CD4-positive, alpha-beta T cell treated with Interferon alpha-2 for 1 hour (primary cell): ENCODE results near the gene PRRC1.
"Not testable (repeated sequence)": the region's sequence is repeated elsewhere in the genome, so short reads cannot be mapped to it uniquely, and the experiment has no call there.

ENCODE experiments used
- DNase-seq, 2 donors: peaks; one replicate each; pipeline ENCODE4 v3.0.0-alpha.2; 2020 to 2022

PRRC1 gene

GRCh38 chr5:127549551-127549950, 32.1 kb downstream of the PRRC1 start:
- DNase-seq = no peak

DNA sequence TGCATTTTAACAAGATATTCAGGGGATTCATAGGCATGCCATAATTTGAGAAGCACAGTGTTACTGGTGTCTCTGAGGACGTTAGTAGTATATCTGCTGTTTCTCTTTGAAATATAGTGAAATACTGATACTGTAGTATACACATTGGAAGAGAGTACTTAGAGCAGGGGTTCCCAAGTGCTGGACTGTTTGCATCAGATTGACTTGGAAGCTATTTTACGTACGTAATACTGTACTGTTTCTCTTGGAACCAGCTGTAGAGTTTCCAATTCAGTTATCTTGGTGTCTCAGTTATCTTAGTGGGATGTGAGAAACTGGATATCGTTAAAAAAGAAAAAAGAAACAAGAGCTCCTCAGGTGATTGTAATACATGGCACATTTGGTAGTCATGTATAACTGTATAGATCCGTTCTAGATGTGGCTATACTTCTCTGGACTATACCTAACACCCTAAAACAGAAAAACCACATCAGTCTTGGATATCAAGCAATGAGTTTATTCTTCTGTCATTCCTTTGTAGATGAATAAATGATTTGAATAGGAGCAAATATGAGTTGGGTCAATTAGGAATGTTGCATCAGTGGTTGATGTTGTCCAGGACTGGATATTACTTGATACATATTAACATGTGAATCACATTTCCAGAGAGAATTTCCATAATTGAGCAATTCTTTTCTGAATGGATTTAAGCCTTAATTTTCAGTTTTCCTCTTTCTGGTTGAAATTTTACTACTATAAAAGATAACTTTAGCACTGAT, 33.4 kb downstream of the PRRC1 start:
- DNase-seq = no peak

- no peak for DNase-seq
Measured at GRCh38 chr5:127551410-127552041, 34.1 kb downstream of the PRRC1 start.

DNA sequence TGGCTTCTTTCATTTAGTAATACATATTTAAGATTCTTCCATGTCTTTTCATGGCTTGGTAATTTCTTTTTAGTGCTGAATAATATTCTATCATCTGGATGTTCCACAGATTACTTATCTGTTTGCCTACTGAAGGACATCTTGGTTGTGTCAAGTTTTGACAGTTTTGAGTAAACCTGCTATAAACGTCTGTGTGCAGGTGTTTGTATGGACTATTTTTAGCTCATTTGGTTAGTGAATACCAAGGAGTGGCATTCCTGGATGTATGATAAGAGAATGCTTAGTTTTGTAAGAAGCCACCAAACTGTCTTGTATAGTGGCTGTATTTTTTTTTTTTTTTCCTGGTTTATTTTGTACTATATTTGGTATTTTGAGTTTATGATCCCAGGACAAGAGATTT, 38.4 kb downstream of the PRRC1 start:
- DNase-seq = no peak

- no peak for DNase-seq
Measured at GRCh38 chr5:127556609-127557334, 39.3 kb downstream of the PRRC1 start.

DNA sequence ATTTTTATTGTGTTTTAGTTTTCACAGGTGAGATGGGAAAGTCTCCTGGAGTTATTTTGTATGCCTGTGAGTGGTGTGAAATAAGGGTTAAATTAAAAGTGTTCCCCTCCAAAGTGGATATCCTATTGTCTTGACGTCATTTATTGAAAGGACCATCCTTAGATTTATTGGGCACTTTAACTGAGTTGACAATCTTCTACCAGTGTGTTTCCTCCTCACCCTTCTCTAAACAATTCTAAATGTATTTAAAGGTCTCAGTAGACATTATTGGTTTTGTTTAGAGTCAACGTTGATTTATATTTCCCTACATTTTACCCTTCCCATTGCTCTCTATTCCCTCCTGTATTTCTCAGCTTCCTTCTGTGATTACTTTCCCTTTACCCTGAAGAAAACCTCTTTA, 40.8 kb downstream of the PRRC1 start:
- no peak for DNase-seq

DNA sequence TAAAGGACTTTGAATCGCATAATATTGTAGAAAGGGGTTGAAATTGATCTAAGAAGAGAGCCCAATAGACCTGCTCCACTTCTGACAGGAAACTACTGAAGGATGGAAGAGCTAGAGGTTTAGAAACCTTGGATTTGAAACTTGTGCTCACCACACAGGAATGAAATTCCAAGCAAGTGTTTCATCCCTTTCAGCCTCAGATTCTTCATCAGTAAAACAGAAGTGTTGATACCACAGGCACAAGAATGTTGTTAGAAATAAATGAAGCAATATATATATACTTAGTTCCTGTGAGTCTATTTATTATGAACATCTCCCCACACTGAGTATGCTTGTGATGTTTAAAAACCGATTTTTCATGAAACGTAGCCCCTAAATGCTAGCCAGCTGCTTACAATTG, 43.8 kb downstream of the PRRC1 start:
- DNase-seq = no peak

- DNase-seq = no peak
Measured at GRCh38 chr5:127562252-127562651, 44.8 kb downstream of the PRRC1 start.

DNA sequence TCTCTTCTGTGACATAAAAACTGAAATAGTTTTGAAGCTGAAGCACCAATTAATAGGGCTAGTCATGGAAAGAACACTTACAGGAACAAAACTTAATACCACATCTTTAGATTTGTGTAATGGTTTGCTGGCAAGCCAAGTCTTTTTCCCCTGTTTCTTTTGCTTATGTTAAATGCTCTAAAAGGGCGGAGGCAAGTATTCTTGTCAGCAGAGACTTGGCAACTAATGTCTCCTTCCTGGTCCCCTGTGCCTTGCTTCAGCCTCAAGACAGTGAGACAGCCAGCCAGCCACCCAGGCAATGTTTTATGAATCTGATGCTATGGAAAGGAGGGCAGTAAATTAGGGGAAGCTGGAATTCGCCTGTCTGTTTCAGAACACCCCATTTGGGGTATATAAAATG, 45.7 kb downstream of the PRRC1 start:
- DNase-seq = no peak

DNA sequence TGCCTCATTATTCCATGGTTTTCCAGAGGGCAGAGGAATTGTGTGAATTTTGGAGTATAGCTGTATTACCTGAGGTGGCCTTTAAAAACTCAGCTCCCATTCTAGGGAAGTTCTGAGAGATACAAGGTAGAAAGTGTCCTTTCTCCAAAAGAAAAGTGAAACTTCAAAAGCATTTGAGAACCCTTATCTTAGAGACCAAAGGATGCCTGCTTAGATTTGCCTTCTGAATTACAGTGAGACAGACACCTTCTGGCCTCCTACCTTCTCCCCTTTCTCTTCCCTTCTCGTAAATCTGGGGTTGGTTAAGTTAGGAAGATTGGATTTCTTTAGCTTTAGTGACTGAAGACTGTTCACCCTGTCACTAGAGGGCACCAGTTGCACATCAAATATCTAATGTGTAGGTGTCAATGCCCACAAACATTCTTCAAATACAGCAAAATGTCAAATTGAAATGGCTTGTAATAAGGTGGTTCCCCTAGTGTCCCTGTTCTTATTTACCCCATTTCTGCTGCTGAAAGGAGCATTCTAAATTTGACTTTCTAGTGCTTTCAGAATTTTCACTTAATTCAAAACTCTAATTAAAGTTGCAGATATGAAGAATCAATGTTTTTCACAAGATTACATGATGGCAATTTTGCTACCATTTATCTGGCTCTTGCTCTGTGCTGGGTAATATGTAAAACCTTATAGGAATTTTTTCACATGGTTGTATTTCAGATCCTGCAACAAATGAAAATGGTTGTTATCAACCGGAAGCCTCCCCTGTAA, 46.7 kb downstream of the PRRC1 start:
- peak; percentile 38 to 70 for DNase-seq

GRCh38 chr5:127565586-127566270, 48.3 kb downstream of the PRRC1 start:
- no peak for DNase-seq

GRCh38 chr5:127567026-127567768, 49.8 kb downstream of the PRRC1 start:
- DNase-seq = no peak

GRCh38 chr5:127568166-127568565, 50.7 kb downstream of the PRRC1 start:
- DNase-seq = no peak

GRCh38 chr5:127569471-127569870, 52.0 kb downstream of the PRRC1 start:
- not testable (repeated sequence) for DNase-seq

DNA sequence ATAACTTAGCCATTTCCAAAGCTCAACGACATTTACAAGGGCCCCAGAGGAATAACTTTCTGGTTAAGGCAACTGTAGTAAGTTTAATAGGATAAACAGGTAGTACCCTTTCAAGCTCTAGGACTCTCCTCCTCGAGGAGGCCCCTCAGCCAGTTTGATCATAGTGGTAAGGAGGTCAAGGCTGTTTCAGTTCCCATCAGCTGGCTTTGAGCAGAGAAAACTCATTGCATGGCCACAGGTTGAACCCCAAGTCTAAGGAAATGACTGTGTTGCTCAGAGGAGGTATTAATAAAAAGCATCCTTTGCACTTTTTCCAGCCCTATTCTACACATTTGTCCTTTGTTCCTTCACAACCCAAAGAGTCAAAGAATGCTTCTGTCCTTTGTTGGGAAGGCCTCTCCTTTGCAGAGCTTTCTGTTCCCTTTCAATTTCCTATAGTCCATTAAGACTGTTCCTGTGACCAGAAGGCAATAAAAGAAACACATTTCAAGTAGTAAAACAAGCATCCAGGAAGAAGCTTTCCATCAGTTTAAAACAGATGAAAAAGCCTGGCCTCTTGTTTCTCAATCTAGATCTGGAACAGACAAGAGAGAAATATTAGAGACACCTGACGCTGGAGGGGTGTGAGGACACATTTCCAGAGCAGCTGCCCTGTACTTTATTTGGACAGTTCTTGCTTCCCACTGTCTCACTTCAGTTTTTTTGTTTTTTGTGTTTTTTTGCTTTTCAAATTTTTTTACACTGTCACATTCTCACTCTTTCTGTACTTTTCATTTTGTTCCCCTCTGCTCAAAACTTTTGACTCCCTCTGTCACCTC, 54.1 kb downstream of the PRRC1 start:
- no peak for DNase-seq

- DNase-seq = no peak
Measured at GRCh38 chr5:127572930-127573329, 55.5 kb downstream of the PRRC1 start.

DNA sequence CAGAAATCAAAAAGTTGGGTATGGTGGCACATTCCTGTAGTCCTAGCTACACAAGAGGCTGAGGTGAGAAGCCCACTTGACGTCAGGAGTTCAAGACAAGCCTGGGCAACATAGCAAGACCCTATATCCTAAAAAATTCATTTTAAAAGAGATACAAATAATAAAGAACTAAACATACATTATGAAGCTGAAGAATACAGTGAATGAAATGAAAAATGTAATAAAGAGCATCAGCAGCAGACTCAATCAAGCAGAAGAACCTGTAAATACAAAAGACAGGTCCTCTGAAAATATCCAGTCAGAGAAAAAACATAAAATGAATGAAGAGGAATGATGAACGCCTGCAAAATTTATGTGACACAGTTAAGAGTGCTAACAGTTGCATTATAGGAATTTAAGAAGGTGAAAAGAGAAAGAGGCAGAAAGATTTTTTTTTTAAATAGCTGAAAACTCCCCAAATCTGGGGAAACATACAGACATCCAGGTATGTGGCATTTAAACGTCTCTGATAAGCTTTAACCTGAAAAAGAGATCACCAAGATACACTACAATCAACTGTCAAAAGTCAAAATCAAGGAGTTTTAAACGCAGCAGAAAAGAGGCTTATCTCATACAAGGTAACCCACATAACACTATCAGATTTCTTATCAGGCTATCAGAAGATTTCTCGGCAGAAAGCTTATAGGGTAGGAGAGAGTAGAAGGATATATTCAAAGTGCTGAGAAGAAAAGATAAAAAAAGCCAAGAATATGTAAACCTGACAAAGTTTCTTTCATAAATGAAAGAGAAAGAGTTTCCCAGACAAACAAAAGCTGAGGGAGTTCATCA, 57.6 kb downstream of the PRRC1 start:
- DNase-seq = no peak

DNA sequence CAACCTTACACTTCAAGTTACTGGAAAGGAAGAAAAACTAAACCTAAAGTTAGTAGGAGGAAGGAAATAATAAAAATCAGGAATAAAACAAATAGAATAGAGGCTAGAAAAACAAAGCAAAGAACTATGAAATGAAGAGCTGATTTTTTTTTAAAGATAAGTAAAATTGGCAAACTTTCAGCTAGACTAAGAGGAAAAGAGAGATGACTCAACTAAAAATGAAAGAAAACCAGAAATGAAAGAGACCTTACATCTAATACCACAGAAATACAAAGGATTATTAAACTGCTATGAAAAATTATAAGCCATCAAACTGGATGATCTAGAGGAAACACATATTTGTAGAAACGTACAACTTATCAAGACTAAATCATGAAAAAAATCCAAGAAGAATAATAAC, 60.0 kb downstream of the PRRC1 start:
- no peak for DNase-seq

DNA sequence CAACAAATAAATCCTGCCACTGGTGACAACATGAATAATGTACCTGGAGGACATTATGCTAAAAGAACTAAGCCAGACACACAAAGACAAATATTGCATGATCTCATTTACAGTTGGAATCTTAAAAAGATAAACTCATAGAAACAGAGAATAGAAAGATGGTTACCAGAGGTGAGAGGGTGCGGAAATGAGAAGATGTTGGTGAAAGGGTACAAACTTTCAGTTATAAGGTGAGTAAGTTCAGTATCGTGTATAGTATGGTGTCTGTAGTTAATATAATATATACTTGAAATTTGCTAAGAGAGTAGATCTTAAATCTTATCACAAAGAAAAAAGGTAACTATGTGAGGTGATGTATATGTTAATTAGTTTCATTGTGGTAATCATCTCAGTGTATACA, 63.3 kb downstream of the PRRC1 start:
- DNase-seq = no peak

GRCh38 chr5:127581450-127581849, 64.0 kb downstream of the PRRC1 start:
- DNase-seq = no peak
